GM23338 (cell line): Measurements from ENCODE around the gene OR1J1. TPM values are rescaled to one million over a fixed set of nuclear protein-coding genes. Genes with fewer than 3 reads are reported as not detected.

ENCODE experiments used
- ATAC-seq: fragments of 200-7000 bp; cut with Tn5 transposase; 3 replicates; pipeline ENCODE4 v1.9.1; 2020
- DNase-seq: peaks from one replicate; pipeline ENCODE4 v3.0.0-alpha.2; 2015; ENCODE audit warnings: low spot score
- H2AFZ ChIP-seq: fragments of 200-600 bp; sonication (generic); 2 replicates; pipeline ENCODE4 v1.8.0; 2016; ENCODE audit warnings: antibody characterized with exemption, mild to moderate bottlenecking, moderate library complexity
- H3F3A ChIP-seq: fragments of 200-600 bp; sonication (generic); replicated peaks from 2 replicates; pipeline ENCODE4 v1.8.0; 2017; ENCODE audit warnings: antibody characterized with exemption, mixed run types, low read depth
- H3K27ac ChIP-seq: fragments of 200-600 bp; sonication (generic); 2 replicates; pipeline ENCODE4 v1.6.1; 2016; ENCODE audit warnings: low read depth
- H3K27me3 ChIP-seq: fragments of 200-600 bp; sonication (generic); 2 replicates; pipeline ENCODE4 v1.8.0; 2016; ENCODE audit warnings: mild to moderate bottlenecking, mixed run types, moderate library complexity; ENCODE audit not compliant: insufficient read depth
- H3K36me3 ChIP-seq: fragments of 200-600 bp; sonication (generic); 2 replicates; pipeline ENCODE4 v1.8.0; 2016; ENCODE audit warnings: mild to moderate bottlenecking; ENCODE audit not compliant: insufficient read depth
- H3K4me1 ChIP-seq: fragments of 200-600 bp; sonication (generic); 2 replicates; pipeline ENCODE4 v1.8.0; 2016; ENCODE audit warnings: mild to moderate bottlenecking, moderate library complexity; ENCODE audit not compliant: insufficient read depth
- H3K4me2 ChIP-seq: fragments of 200-600 bp; sonication (generic); 2 replicates; pipeline ENCODE4 v1.7.1; 2017; ENCODE audit warnings: mixed run types
- H3K4me3 ChIP-seq: fragments of 200-600 bp; sonication (generic); 2 replicates; pipeline ENCODE4 v1.6.1; 2016; ENCODE audit warnings: mixed run types
- H3K79me2 ChIP-seq: fragments of 200-600 bp; sonication (generic); replicated peaks from 2 replicates; pipeline ENCODE4 v1.8.0; 2017; ENCODE audit warnings: mild to moderate bottlenecking; ENCODE audit not compliant: insufficient read depth
- H3K9me2 ChIP-seq: fragments of 200-600 bp; sonication (generic); 2 replicates; pipeline ENCODE4 v1.8.0; 2017; ENCODE audit not compliant: insufficient read depth
- H4K20me1 ChIP-seq: fragments of 200-600 bp; sonication (generic); replicated peaks from 2 replicates; pipeline ENCODE4 v1.8.0; 2017; ENCODE audit warnings: mild to moderate bottlenecking; ENCODE audit not compliant: insufficient read depth
- H3K27ac Mint-ChIP-seq: 2 replicates; pipeline ENCODE4 v1.8.0; 2020; ENCODE audit warnings: inconsistent platforms, mild to moderate bottlenecking, moderate library complexity, mixed read lengths
- H3K27me3 Mint-ChIP-seq: 3 replicates; pipeline ENCODE4 v1.8.0; 2022; ENCODE audit warnings: low read depth, mild to moderate bottlenecking, moderate library complexity, mixed read lengths, inconsistent platforms; ENCODE audit not compliant: insufficient read depth, poor library complexity
- H3K36me3 Mint-ChIP-seq: 3 replicates; pipeline ENCODE4 v1.8.0; 2021; ENCODE audit warnings: low read depth, mild to moderate bottlenecking, inconsistent platforms, moderate library complexity, mixed read lengths
- H3K4me1 Mint-ChIP-seq: 3 replicates; pipeline ENCODE4 v1.8.0; 2020; ENCODE audit warnings: mild to moderate bottlenecking, inconsistent platforms, mixed read lengths
- H3K4me3 Mint-ChIP-seq: 3 replicates; pipeline ENCODE4 v1.8.0; 2021; ENCODE audit warnings: moderate library complexity, mild to moderate bottlenecking, inconsistent platforms, mixed read lengths
- H3K9me3 Mint-ChIP-seq: 3 replicates; pipeline ENCODE4 v1.8.0; 2020; ENCODE audit warnings: moderate library complexity, mild to moderate bottlenecking, inconsistent platforms, mixed read lengths
- CREB1 ChIP-seq: fragments of 250-450 bp; sonication (Bioruptor Pico); IDR thresholded peaks from 2 replicates; pipeline ENCODE4 v1.5.0; 2020; ENCODE audit warnings: low read depth, mild to moderate bottlenecking, moderate library complexity
- ZNF331 ChIP-seq: fragments of 250-450 bp; sonication (Bioruptor Pico); IDR thresholded peaks from 2 replicates; pipeline ENCODE4 v1.5.0; 2020; ENCODE audit warnings: low read depth, mild to moderate bottlenecking, moderate library complexity
- polyA plus RNA-seq: library from polyadenylated mRNA; unstranded; fragments of >200 nt; fragmentation: Nextera tagmentation; extraction: Ambion mirVana; gene quantifications from 2 replicates; pipeline ENCODE4 v1.2.1, GENCODE V29; 2016
- total RNA-seq: library from RNA; depleted of rRNA; stranded (reverse); fragments of >200 nt; shearing (Covaris generic); gene quantifications from 2 replicates; pipeline ENCODE4 v1.2.3, GENCODE V29; 2014
- TF ChIP-seq, protein P1 (sequence below), 2 experiments: fragments of 200-600 bp in 1 of 2; sonication (generic) in 1 of 2; conservative IDR thresholded peaks; 2 replicates each; pipeline versions ENCODE4 v1.5.1 to v1.6.1; 2016 to 2017; ENCODE audit warnings: antibody characterized with exemption in 2 of 2, low read depth in 2 of 2, mild to moderate bottlenecking in 2 of 2, moderate library complexity in 1 of 2

Gene OR1J1
- total and polyA plus RNA-seq, 2 experiments from 2014 or later = not detected

DNA sequence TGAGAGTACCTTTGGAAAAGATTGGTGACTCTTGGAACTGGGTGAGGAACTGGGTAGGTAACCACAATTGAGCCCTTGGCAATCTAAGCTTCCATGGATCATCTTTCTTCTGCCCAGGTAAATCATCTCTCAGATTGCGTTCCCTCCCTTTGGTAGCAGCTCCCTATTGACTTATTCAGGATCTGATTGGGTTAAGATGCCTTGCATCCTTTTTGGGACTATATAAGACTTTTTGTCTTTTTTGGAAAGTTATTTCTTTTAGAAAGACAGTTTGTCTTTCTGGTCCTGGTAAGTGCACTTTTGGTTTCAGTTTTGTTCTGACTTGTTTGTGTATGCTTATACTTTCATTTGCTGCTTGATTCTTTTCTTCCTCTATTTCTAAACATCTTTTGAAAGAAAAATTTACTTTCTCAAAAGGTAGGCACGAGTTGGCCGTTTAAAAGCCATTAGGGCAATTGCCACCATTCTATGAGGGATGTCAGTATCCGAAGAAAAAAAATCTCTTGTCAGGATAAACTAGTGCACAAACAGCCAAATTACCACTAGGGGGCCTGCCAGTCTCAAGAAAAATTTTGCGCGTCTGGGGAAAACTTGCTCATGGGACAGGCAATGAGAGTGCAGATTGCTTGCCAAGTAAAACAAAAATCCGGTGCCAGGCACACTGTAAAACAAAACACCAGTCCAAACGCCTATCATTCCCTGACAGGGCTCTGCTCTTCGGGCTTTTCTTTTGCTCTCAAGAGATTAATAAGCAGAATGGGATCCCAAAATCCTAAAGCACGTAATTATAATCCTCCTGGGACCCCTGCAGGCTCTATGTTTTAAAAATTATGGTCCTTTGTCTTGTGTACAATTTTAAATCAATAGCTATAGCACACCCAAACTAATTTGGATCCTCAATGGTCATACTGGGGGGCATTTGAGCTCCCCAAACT lies 12.8 kb downstream of the OR1J1 start:
- TF ChIP-seq, protein P1, sequence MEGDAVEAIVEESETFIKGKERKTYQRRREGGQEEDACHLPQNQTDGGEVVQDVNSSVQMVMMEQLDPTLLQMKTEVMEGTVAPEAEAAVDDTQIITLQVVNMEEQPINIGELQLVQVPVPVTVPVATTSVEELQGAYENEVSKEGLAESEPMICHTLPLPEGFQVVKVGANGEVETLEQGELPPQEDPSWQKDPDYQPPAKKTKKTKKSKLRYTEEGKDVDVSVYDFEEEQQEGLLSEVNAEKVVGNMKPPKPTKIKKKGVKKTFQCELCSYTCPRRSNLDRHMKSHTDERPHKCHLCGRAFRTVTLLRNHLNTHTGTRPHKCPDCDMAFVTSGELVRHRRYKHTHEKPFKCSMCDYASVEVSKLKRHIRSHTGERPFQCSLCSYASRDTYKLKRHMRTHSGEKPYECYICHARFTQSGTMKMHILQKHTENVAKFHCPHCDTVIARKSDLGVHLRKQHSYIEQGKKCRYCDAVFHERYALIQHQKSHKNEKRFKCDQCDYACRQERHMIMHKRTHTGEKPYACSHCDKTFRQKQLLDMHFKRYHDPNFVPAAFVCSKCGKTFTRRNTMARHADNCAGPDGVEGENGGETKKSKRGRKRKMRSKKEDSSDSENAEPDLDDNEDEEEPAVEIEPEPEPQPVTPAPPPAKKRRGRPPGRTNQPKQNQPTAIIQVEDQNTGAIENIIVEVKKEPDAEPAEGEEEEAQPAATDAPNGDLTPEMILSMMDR (conservative IDR thresholded peaks at IDR 0.05; ENCODE audit: low read depth in 2 of 2) = peak; percentile 78 to 82
- TF ChIP-seq ZNF331 (CRISPR knock-in tag) = no peak
- no peak overlapping the region for H3K4me2 ChIP-seq

DNA sequence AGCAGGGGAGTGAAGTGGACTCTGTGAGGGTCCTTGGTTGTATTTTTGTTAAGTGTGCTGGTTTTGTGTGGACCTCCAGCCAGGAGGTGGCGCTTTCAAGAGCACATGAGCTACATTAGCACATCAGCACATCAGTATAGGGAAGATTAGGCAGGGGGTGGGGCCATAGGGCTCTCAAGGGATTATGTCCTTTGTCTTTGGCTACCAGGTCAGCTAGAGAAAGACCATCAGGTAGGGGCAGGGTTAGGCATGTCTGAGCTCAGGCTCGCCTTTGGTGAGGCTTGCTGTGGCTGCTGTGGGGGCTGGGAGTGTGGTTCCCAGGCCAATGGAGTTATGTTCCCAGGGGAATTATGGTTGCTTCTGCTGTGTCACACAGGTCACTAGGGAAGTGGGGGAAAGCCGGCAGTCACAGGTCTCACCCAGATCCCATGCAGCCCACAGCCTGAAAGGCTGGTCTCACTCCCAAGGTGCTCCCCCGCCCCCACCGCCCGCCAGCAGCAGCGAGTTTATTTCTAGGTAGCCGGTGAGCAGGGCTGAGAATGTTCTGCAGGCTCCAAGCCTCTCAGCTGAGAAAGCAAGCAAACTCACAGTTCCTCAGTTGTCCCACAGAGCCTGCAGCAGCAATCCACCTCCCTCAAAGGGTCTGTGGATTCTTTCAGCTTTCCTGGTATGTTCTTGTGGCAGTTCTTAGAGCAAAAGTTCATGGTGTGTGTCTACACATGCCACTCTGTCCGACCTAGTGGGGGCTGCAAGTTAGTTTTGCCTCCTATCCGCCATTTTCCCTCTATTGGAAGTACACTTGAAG lies 13.7 kb downstream of the OR1J1 start:
- no peaks in the 10 kb centered on the region for H3K9me2 ChIP-seq
- TF ChIP-seq, protein P1 (conservative IDR thresholded peaks at IDR 0.05; ENCODE audit: low read depth in 2 of 2) = peak; percentile 69 to 71
- TF ChIP-seq CREB1 (CRISPR knock-in tag) = no peak
- peak; percentile 84 for DNase-seq
- H3K27ac ChIP-seq = no peak overlapping the region
- H3K79me2 ChIP-seq = no peaks in the 10 kb centered on the region
- Mint-ChIP-seq H3K4me1 (no peaks in the 10 kb centered on the region; the same call in 2 of the 3 replicates), H3K36me3 (no peaks in the 10 kb centered on the region), H3K4me3 (peak overlapping the region; percentile 61; the same call in 2 of the 3 replicates), H3K27me3 (peaks cover 2% of the 10 kb centered on the region), H3K9me3 (peaks cover 34% of the 10 kb centered on the region), H3K27ac (peak overlapping the region; percentile 86)
- H3K4me3 ChIP-seq = no peak overlapping the region
- no peaks in the 10 kb centered on the region for H3F3A ChIP-seq
- no peaks in the 10 kb centered on the region for H4K20me1 ChIP-seq
- H3K27me3 ChIP-seq = no peaks in the 10 kb centered on the region
- H3K4me2 ChIP-seq = no peak overlapping the region
- H3K4me1 ChIP-seq = no peaks in the 10 kb centered on the region
- H2AFZ ChIP-seq = peak overlapping the region; percentile 89
- ATAC-seq = peak; percentile 94
- H3K36me3 ChIP-seq = no peaks in the 10 kb centered on the region

More for the DNA sequence above, 12.8 kb downstream of the OR1J1 start:
- Histone ChIP-seq H3K4me1 (no peaks in the 10 kb centered on the region), H3K9me2 (no peaks in the 10 kb centered on the region), H2AFZ (peak overlapping the region; percentile 89), H3K27ac (no peak overlapping the region), H3F3A (no peaks in the 10 kb centered on the region), H3K79me2 (no peaks in the 10 kb centered on the region), H4K20me1 (no peaks in the 10 kb centered on the region), H3K36me3 (no peaks in the 10 kb centered on the region), H3K27me3 (no peaks in the 10 kb centered on the region), H3K4me3 (no peak overlapping the region)
- no peaks in the 10 kb centered on the region for H3K36me3 Mint-ChIP-seq
- DNase-seq = peak; percentile 89
- H3K4me1 Mint-ChIP-seq = no peaks in the 10 kb centered on the region; the same call in 2 of the 3 replicates
- H3K4me3 Mint-ChIP-seq = no peak overlapping the region
- peaks cover 42% of the 10 kb centered on the region for H3K9me3 Mint-ChIP-seq
- no peak overlapping the region; the same call in 1 of the 2 replicates for H3K27ac Mint-ChIP-seq
- peaks cover 2% of the 10 kb centered on the region for H3K27me3 Mint-ChIP-seq
- peak; percentile 63 for ATAC-seq
